HT-29 (cell line): Measurements from ENCODE around the gene CFB. TPM values are rescaled to one million over a fixed set of nuclear protein-coding genes. Genes with fewer than 3 reads are reported as not detected.
"Not testable (repeated sequence)": the region's sequence is repeated elsewhere in the genome, so short reads cannot be mapped to it uniquely, and the experiment has no call there.

Source experiments
- DNase-seq: peaks from one replicate; pipeline ENCODE4 v3.0.0-alpha.2; 2015; ENCODE audit warnings: low spot score
- total RNA-seq: library from RNA; depleted of rRNA; stranded (reverse); fragments of >200 nt; shearing (Covaris generic); gene quantifications from 2 replicates; pipeline ENCODE4 v1.2.3, GENCODE V29; 2014; rRNA removed

CFB gene
- 2.0 and 2.6 TPM in 2 replicates for total RNA-seq

DNA sequence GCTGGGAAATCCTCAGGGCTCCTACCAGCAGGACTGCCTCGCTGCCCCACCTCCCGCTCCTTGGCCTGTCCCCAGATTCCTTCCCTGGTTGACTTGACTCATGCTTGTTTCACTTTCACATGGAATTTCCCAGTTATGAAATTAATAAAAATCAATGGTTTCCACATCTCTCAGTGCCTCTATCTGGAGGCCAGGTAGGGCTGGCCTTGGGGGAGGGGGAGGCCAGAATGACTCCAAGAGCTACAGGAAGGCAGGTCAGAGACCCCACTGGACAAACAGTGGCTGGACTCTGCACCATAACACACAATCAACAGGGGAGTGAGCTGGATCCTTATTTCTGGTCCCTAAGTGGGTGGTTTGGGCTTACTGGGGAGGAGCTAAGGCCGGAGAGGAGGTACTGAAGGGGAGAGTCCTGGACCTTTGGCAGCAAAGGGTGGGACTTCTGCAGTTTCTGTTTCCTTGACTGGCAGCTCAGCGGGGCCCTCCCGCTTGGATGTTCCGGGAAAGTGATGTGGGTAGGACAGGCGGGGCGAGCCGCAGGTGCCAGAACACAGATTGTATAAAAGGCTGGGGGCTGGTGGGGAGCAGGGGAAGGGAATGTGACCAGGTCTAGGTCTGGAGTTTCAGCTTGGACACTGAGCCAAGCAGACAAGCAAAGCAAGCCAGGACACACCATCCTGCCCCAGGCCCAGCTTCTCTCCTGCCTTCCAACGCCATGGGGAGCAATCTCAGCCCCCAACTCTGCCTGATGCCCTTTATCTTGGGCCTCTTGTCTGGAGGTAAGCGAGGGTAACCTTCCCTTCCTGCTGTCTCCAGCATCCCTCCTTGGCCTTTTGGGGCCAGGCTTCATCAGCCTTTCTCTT, at the start of gene CFB:
Gene CFB (plus strand): TSS at position 589 of the 863 bp plus-strand sequence. CDS start 127 bp downstream, at position 716.
- peak; percentile 67 for DNase-seq

DNA sequence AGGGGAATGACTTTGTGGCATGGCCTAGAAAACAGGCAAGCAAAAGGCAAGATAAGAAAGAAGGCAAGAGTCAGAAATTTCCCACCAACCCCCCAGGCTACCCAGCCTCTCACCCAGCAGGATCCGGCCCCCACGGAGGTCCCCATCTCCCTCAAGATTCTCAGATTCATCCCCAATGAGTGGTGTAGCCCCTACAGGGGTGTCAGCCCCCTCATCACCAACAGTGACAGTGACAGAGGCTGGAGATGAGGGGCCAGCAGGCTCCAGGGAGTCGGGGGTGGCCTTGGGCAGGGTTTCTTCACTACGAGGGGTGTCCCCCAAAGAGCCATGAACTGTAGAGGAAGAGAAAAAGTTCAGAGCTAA, 49.4 kb upstream of the CFB start:
- DNase-seq: no peak

DNA sequence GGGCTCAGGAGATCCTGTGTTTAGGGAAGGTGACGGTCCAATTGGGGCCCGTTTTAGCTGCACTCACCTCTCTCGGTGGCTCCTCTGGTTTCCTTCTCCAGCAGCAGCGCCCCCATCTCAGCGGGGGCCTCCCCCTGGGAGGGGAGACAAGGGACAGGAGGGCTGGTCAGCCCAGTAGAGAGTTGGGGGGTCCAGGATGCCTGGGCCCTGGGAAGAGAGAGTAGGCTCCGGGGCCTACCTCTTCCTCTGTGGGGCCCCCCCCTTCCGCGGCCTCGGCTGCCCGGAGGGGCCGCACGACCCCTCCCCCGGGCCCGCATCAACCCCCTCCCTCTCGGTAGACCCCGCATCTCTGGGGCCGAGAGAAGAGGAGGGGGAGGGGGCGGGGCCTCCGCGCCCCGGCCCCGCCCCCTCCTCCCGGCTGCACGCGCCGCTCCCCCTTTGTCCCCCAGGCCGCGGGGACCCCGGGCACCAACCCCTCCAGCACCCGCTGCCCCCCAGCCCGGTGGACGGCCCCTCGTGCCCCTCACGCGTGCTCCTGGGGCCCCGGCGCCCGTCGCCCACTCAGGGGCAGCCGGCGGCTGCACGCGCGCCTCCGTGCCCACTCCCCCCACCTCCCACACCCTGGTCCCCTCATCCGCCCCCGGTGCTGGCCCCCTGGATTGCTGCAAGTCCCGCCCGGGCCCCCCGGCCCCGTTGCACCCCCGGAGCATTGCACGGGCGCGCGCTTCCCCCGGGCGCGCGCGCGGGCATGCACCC, 48.9 kb upstream of the CFB start:
- DNase-seq: no peak

DNA sequence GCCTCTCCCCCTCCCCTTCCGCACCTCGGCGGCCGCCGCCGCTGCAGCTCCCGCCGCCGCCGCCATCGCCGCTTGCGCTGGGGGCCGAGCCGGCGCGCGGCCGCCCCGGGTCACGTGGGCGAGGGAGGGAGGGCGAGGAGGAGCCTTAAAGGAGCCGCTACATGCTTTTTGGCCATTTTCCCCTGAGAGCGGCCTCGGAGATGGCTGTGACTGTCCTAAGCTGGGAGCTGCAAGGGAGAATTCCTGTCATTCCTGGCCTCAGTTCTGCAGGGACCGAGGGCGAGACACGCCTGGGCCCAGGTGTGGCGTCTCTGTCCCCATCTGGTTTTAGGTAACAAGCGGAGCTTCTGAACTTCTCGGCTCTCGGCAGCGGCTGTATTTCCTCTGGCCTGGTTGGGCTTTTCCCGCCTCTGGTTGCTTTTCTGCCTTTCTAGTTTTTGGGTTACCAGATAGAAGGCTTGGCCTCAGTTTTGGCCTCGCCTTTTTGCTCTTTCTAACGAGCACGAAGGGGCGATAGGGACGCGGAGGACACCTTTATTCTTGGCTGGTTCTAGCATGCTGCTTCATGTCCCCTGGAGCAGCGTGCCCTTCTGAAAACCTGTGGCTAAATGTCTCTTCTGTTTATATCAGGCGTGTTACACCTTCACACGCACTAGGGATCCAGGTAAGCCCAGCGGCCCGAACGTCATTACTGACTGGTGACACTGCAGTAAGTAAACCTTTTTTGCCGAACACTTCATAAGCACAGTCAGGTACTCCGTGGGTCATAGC, 48.1 kb upstream of the CFB start, which contains the start of gene EHMT2:
Gene EHMT2 (minus strand): TSS at position 87 of the 771 bp plus-strand sequence. CDS start 21 bp downstream, at position 66.
- DNase-seq: peak; percentile 82

DNA sequence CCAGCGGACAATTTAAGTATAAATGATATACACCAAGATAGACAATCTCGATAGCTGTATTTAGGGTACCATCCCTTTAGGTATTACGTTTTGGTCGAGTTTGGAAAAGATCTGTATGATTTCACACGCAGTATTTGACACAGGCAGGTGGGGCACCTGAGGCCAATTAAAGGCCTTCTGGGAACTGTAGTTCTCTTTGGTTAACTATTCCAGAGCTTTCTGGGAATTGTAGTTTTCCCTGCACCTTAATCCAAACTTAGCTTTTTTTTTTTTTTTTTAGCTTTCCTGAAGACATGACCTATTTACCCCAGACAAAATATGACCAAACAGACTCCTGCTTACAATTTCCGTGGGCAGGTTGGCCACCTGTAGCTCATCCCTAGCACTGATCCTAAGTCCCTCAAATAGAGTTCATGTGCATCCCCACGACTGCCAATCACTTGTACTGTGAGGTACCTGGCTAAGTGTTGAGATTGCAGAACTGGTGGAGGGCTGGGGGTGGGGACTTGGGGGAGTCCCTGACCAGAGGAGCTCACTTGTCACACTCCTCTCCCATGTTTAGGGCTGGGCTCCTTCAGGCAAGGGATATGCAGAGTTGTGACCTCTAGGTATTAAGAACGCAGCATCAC, 47.4 kb upstream of the CFB start:
- DNase-seq: peak; percentile 76

DNA sequence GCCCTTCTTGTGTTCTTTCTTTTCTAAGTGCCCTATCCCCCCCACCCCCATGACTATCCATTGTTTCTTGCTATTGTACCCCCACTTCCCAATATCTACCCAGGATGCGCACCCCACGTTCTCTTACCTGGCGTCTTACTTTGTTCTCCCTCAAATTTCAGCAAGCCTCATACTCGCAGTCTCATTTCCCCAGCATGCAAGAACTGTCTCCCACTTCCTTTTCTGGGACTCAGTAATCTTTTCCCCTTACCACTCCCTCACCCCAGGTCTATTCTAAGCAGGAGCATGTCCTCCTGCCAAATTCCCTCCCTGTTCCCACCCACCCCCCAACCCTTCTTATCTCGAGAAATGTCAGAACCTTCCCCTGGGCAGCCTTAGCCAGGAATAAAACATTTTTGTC, 46.7 kb upstream of the CFB start:
- DNase-seq: no peak

DNA sequence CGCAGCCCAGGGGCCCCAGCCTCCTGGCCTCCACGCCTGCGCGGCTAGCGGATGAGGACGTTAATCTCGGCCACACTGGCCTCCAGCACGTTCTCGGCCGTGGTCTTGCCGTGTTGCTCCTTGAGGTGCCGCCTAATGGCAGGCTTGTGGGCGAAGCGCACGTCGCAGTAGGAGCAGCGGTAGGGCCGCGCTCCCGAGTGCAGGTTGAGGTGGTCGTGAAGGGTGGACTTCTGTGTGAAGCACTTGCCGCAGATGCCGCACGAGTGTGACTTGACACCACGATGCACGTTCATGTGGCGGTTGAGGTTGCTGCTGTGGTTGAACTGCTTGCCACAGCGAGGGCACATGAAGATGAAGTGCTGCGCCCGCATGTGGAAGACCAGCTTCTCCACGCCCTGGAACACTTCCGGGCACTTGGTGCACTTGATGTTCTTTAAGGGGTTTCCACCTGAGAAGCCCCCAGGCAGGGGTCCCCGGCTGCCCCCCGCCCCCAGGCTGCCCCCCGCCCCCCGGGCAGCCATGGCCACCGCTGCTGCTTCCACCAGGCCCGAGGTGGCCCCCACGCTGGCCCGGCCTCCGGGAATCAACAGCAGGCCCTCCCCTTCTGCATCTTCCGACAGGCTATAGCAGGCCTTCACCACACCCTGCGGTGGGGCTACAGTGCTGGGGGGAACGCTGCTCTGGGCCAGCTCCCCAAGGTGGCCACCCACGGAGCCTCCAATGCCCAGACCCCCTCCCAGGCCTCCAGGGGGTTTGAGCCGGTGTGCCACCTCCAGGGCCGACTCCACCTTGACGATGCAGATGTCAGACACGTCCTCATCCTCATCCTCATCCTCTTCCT, 45.8 kb upstream of the CFB start:
- no peak for DNase-seq

DNA sequence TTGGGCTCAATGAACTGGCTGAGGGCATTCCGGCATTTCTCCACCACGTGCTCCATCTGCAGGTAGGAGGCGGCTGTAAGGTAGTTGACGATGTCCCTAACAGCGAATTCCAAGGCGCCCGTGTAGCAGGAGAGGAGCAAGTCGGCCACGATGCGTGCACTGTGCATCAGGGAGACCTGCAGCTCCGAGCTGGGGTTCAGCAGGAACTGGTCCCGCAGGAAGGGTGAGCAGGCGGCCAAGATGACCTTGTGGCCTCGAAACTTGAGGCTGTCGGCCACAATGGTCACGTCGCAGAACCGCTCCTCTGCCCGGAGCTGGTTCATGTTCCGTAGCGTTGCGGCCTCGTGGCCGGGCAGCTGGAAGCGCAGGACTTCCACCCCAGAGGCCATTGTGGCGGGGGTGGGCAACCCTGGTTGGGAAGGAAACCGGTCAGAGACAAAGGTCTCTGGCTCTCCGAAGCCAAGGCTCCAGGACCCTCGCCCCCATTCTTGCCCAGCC, 44.9 kb upstream of the CFB start:
- DNase-seq: peak; percentile 55

DNA sequence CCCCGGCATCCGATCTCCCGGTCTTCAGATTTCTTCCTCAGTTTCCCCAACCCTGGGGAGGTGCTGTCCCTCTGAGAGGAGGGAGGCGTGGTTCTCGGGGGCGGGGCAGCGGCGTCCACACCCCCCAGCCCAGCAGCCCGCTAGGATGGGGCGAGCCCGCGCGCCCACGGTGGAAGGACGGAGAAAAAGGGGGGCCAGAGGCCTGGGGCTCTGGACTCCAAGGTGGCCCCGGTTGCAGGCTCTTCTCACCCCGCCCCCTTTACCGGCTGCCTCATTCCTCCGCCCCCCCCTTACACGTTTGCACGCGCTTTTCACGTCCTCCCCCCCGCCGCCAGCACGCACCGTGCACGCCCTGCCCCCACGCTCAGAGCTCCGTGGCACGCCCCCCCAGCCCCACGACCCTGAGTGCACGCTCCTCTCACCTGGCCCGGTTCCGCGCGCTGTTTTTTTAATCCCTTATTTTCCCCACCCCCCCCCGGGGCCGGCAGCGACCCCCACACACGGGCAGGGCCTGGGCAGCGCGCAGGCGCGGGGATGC, 44.4 kb upstream of the CFB start:
- peak; percentile 53 for DNase-seq

DNA sequence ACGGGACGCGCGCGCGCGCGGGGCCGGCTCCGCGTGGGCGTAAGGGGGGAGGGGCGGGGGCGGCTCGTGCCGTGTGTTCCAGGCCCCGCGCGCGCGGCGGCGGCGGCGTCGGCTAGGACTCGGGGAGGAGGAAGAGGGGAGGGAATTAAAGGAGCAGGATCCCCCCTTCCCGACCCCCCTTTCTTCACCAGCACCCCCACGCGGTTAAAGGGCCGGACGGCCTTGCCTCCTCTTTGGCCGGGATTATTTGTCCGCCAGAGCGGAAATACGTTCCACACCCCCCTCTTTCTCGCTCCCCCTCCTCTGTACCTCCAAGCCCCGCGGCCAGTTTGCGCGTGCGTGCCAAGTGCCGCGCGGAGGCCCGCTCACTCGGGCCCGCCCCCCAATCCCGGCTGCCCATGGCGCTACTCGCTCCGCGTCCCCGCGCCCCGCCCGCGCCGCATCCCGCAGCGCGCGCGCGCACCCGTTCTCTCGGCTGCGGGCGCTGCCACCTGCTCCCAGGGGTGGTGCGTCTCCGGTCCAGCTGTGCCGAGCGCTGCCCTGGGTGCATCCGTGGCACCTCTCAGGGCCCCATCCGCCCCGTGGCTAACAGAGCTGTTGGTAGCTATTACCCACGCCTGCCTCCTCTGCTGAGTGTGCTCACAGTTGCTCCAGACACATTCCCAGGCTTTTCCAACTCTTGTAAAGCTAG, 43.8 kb upstream of the CFB start, which contains the start of gene ZBTB12:
Gene ZBTB12 (minus strand): TSS at position 134 of the 691 bp plus-strand sequence. CDS start 781 bp downstream, outside the sequence.
- peak; percentile 91 for DNase-seq

DNA sequence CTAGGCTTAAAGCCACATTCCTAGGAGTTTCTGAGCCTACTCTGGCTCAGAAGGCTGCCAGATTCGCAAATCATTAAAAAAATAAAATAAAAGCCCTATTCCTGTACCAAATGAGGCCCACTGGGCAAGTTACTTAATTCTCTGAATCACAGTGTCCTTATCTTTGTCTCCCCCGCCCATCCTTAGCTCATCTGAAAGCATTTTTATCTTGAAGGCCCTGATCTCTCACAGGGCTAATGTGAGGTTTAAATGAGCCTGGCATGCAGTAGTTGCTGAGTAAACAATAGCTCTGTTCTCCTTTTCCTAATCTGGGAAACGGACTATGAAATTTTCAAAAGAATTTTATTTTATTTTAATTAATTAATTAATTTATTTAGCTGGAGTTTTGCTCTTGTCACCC, 41.9 kb upstream of the CFB start:
- DNase-seq: no peak

DNA sequence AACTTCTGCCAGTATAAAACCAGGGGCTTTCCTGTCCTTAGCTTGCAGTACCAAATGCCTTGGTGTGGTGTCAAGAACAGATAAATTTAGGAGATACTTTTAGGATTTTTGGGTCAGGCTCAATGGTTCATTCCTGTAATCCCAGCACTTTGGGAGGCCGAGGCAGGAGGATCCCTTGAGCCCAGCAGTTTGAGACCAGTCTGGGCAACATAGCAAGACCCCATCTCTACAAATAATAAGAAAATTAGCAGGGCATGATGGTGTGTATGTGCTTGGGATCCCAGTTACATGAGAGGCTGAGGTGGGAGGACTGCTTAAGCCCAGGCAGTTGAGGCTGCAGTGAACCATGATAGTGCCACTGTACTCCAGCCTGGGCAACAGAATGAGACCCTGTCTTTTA, 40.9 kb upstream of the CFB start:
- DNase-seq: no peak

DNA sequence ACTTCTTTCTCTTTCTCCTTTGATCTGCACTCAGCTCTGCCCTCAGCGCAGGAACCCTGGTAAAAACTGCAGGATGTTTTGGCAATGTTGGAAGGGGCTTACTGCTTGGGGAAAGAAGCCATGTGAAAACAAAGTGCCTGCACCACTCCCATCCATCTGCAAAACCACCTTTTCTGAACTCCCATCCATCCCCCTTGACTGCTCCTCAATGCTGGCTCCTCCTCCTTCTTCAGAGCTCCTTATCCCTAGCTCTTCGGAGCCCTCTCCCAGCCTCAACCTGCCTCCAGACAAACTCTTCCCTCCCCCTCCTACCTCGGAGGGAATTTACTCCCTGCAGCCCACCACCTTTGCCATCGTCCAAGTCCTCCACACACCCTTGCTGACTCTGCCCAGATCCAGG, 39.8 kb upstream of the CFB start:
- no peak for DNase-seq

DNA sequence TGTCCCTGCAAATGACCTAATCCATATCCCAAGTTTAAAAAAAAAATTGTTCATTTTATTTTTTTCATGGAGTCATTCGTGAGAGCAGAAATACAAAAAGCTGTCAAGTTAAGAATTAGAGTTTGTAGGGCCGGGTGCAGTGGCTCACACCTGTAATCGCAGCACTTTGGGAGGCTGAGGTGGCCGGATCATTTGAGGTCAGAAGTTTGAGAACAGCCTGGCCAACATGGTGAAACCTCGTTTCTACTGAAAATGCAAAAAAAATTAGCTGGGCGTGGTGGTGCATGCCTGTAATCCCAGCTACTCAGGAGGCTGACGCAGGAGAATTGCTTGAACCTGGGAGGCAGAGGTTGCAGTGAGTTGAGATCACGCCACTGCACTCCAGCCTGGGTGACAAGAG, 39.2 kb upstream of the CFB start:
- not testable (repeated sequence) for DNase-seq

DNA sequence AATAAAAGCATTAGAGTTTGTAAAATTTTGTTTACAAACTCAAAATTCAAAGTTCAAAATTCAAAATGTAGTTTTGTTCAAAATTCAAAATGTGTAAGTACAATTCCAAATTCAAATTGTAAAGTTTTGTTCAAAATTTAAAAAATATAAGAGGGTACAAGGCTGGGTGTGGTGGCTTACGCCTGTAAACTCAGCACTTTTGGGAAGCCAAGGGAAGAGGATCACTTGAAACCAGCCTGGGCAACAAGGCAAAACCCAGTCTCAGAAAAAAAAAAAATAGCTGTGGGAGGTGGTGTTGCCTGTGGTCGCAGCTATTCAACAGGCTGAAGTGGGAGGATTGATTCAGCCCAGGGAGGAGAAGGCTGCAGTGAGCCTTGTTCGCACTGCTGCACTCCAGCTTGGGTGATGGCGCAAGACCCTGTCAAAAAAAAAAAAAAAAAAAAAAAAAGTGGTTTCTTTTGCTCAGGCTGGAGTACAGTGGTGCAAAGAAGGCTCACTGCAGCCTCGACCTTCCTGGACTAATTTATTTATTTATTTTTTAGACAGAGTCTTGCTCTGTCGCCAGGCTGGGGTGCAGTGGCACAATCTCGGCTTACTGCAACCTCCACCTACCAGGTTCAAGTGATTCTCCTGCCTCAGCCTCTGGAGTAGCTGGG, 38.6 kb upstream of the CFB start:
- DNase-seq: no peak

DNA sequence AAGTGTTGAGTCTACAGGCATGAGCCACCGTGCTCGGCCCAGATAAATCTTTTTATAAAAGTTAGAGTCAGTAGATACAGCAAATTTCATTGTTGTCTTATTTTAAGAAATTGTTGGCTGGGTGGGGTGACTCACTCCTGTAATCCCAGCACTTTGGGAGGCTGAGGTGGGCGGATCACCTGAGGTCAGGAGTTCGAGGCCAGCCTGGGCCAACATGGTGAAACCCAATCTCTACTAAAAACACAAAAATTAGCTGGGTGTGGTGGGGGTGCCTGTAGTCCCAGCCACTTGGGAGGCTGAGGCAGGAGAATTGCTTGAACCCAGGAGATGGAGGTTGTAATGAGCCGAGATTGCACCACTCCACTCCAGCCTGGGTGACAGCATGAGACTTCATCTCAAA, 37.6 kb upstream of the CFB start:
- DNase-seq: not testable (repeated sequence)

DNA sequence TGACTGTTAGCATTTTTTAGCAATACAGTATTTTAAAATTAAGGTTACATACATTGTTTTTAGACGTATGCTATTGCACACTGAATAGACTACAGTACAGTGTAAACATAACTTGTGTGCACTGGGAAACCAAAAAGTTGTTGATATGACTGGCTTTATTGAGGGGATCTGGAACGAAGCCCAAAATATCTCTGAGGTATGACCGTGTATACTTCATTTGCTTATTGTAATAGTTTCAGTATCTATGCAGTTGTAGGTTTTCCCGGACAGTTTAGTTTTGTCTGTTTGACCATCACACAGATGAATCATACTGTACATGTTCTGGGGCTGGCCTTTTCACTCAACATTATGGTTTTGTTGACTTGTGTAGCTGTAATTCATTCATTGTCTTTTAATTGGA, 37.1 kb upstream of the CFB start:
- no peak for DNase-seq

DNA sequence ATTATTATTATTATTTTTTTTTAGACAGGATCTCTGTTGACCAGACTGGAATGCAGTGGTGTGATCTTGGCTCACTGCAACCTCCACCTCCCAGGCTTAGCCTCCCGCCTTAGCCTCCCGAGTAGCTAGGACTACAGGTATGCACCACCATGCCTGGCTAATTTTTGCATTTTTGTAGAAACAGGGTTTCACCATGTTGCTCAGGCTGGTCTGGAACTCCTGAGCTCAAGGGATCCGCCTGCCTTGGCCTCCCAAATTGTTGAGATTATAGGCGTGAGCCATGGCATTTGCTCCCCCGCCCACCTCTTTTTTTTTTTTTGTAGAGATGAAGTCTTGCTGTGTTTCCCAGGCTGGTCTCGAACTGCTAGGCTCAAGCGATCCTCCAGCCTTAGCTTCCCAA, 36.6 kb upstream of the CFB start:
- DNase-seq: not testable (repeated sequence)
